Astrocyte of the spinal cord (primary cell): ENCODE measurements around the gene TBCD.

Experiments
- DNase-seq: peaks from one replicate; pipeline ENCODE4 v3.0.0; 2011; ENCODE audit warnings: low read depth, low spot score
- H3K4me3 ChIP-seq: 2 replicates; pipeline ENCODE4 v1.5.1; 2011; ENCODE audit warnings: low read depth, mild to moderate bottlenecking, low read length, moderate library complexity
- CTCF ChIP-seq: IDR thresholded peaks from 2 replicates; pipeline ENCODE4 v1.5.1; 2012; ENCODE audit warnings: low read depth, mild to moderate bottlenecking, low read length, inconsistent platforms
- in situ Hi-C: cut with HindIII; loops from 2 replicates; pipeline ENCODE4 v1.10.0; 2017; ENCODE audit warnings: low sequenced_read_pairs

The TBCD gene

GRCh38 chr17:82868715-82869131 lies 116.9 kb downstream of the TBCD start:
- TF ChIP-seq CTCF, result no peak
- H3K4me3 ChIP-seq, result no peak overlapping the region
- DNase-seq, result no peak
- in situ Hi-C loops, result no loop called here

GRCh38 chr17:82869536-82869935 lies 117.7 kb downstream of the TBCD start:
- no peak for TF ChIP-seq CTCF
- in situ Hi-C loops, result no loop called here
- no peak overlapping the region for H3K4me3 ChIP-seq
- no peak for DNase-seq

DNA sequence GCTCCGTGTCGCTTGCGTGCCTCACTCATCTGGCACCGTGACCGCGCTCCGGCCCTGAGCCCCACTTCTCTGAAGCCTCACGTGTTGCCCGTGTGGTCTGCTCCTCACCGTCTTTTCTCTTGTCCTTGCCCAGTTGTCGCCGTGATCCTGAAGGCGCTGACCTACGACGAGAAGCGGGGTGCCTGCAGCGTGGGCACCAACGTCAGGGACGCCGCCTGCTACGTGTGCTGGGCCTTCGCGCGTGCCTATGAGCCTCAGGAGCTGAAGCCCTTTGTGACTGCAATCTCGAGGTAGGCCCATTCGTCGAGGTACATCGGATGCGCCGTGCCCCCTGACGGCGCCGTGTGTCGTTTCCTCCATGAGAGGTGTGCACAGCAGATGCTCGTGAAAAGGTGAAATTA lies 118.2 kb downstream of the TBCD start:
- in situ Hi-C loops, result no loop called here
- no peak for TF ChIP-seq CTCF
- no peak for DNase-seq
- no peak overlapping the region for H3K4me3 ChIP-seq

DNA sequence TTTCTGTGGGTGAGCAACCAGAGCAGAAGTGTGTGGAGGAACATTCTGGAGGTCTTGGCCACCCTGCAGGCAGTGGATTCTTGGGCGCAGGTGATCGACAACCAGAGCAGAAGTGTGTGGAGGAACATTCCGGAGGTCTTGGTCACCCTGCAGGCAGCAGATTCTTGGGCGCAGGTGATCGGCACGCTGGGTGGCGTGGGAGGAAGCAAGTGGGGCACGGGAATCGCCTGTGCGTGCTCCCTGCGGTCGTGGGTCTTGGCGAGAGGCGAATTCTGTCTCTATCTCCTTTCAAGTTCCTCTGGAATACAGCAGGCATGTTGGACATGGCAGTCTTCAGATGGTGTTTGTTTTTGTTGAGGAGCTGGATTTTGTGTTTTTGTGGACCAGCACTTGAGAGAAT lies 118.7 kb downstream of the TBCD start:
- TF ChIP-seq CTCF, result no peak
- H3K4me3 ChIP-seq, result no peak overlapping the region
- no peak for DNase-seq
- in situ Hi-C loops, result no loop called here

- no peak overlapping the region for H3K4me3 ChIP-seq
- no peak for TF ChIP-seq CTCF
- DNase-seq, result no peak
- in situ Hi-C loops, result no loop called here
Observed at GRCh38 chr17:82871056-82871775, 119.4 kb downstream of the TBCD start.

DNA sequence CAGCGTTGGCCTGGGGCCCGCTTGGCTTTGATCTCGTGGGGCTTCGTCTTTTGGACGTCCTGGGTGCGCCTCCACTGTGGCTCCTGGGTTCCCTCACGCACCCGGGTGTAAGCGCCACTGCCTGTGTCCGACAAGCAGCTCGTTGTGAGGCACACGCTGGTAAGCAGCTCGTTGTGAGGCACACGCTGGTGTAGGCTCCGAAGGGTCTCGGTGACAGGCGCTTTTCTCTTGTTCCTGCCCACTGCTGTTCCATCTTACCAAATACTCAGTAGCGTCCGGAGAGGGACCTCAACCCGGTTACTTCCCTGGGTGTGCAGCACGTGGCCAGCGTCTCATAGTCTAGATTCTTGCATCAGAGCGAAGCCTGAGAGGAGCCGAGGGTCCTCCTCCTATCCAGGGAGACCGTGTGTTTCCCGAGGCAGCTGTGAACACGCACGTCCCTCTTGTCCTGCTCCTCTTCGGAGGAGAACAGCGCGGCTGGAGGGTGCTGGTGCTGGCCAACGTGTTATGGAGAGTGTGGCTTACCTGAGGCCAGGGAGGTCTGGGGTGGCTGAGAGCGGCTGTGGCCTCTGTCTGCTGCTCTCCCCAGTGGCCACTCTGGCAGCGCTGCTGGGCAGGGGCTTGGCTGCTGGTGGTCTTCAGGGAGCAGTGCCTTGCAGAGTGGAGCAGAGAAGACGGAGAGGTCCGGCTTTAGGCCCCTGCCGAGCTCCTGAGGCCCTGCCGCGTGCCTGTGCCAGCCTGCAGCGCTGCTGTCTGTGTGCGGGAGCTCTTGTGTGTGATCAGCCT lies 120.1 kb downstream of the TBCD start:
- no peak for TF ChIP-seq CTCF
- DNase-seq, result no peak
- in situ Hi-C loops, result no loop called here

More for the DNA sequence above, 120.1 kb downstream of the TBCD start:
- no peak overlapping the region for H3K4me3 ChIP-seq
